Esophagus squamous epithelium (tissue), 5 donors: ENCODE data around the gene NEK4. TPM values are rescaled to one million over a fixed set of nuclear protein-coding genes. Genes with fewer than 3 reads are reported as not detected.

Experiments
- DNase-seq: peaks from one replicate; lab custom pipeline; 2025; lab: John Stamatoyannopoulos, UW
- H3K27ac ChIP-seq, 4 donors: fragments of 200-600 bp; sonication (generic); one replicate each; pipeline ENCODE4 v1.5.1; 2016 to 2019; ENCODE audit warnings: mild to moderate bottlenecking in 1 of 4
- H3K27me3 ChIP-seq, 4 donors: fragments of 200-600 bp; sonication (generic); 1 replicate in 3 of 4; 2 replicates in 1 of 4; pipeline versions ENCODE4 v1.5.1 to v1.6.0; 2017 to 2021; ENCODE audit warnings: antibody characterized with exemption in 1 of 4
- H3K36me3 ChIP-seq, 3 donors: fragments of 200-600 bp; sonication (generic); one replicate each; pipeline ENCODE4 v1.5.1; 2016 to 2019
- H3K4me1 ChIP-seq, 3 donors: fragments of 200-600 bp; sonication (generic); one replicate each; pipeline ENCODE4 v1.5.1; 2017 to 2019
- H3K4me3 ChIP-seq, 4 donors: fragments of 200-600 bp; sonication (generic); 1 replicate in 3 of 4; 2 replicates in 1 of 4; pipeline ENCODE4 v1.5.1; 2016 to 2019; ENCODE audit warnings: mild to moderate bottlenecking in 2 of 4, moderate library complexity in 1 of 4
- H3K9me3 ChIP-seq, 3 donors: fragments of 200-600 bp; sonication (generic); one replicate each; pipeline ENCODE4 v1.5.1; 2016 to 2019
- CTCF ChIP-seq, 6 experiments: fragments of 450-650 bp in 4 of 6; fragments of 200-600 bp in 2 of 6; sonication (generic) in 2 of 6; IDR thresholded peaks; one replicate each; pipeline ENCODE4 v1.5.1; 2016 to 2019; ENCODE audit warnings: antibody characterized with exemption in 6 of 6, mild to moderate bottlenecking in 4 of 6, moderate library complexity in 4 of 6
- POLR2A ChIP-seq, 4 donors: fragments of 450-650 bp; IDR thresholded peaks; one replicate each; pipeline ENCODE4 v1.6.1; 2017; ENCODE audit warnings: antibody characterized with exemption in 4 of 4, mild to moderate bottlenecking in 4 of 4, moderate library complexity in 3 of 4
- WGBS, 2 donors: methylation state at CpG; one replicate each; pipeline ENCODE4 v1.1.5; 2018; 5-methylcytosine and 5-hydroxymethylcytosine counted together
- intact Hi-C: fragments of 100-400 bp; cut with DNase I; formaldehyde crosslinking; loops from one replicate; pipeline ENCODE4 v1.15.0; 2022
- total RNA-seq, 4 donors: library from RNA; depleted of rRNA; stranded (reverse); fragments of >200 nt; gene quantifications; one replicate each; pipeline ENCODE4 v1.1.0, GENCODE V29; 2016
- donor health status: DM: yes; HTN: yes; CAD: no.

Gene NEK4
- total RNA-seq, 4 donors from 2014 or later, result 8.0 to 16.6 (median 14.6) TPM

- Histone ChIP-seq H3K27me3 (no peaks in the 10 kb centered on the region), H3K36me3 (peaks cover 0 to 30% (median 0%) of the 10 kb centered on the region in 3 donors), H3K9me3 (no peaks in the 10 kb centered on the region), H3K4me3 (peak overlapping the region; percentile 75 to 91 (median 80)), H3K4me1 (peaks cover 19 to 48% (median 24%) of the 10 kb centered on the region in 3 donors), H3K27ac (peak overlapping the region; percentile 84 to 96 (median 89))
- DNase-seq, result no peak
- WGBS, 2 donors, result 1 to 7% methylated on average over 4 to 14 of the region's 22 CpGs
- intact Hi-C loops, result no loop called here
- no peak for TF ChIP-seq CTCF (IDR thresholded peaks at IDR 0.05)
- no peak for TF ChIP-seq POLR2A (IDR thresholded peaks at IDR 0.05)
Observed at GRCh38 chr3:52704611-52705437, 65.9 kb downstream of the NEK4 start.

DNA sequence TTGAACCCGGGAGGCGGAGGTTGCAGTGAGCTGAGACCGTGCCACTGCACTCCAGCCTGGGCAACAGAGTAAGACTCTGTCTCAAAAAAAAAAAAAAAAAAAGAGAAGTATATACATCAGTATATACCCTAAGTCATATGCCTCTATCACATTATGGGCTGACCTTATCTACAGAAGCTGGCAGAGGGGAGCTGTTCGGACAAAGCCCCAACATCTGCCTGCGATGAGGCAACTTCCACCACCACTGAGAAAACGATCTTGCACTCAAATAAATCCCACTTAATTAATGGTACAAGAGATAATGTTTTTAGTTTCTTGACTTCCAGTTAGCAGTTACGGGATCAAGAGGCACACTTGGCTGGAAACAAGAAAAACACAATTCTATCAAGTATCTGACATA, 67.4 kb downstream of the NEK4 start:
- intact Hi-C loops, result no loop called here

GRCh38 chr3:52697632-52697965, 73.1 kb downstream of the NEK4 start:
- Histone ChIP-seq H3K4me3 (no peak overlapping the region), H3K36me3 (peaks cover 15 to 74% (median 29%) of the 10 kb centered on the region in 3 donors), H3K4me1 (no peaks in the 10 kb centered on the region), H3K27me3 (no peaks in the 10 kb centered on the region), H3K9me3 (no peaks in the 10 kb centered on the region), H3K27ac (no peak overlapping the region)
- TF ChIP-seq POLR2A (IDR thresholded peaks at IDR 0.05), result no peak
- TF ChIP-seq CTCF (IDR thresholded peaks at IDR 0.05), result no peak
- no peak for DNase-seq
- intact Hi-C loops, result no loop called here
- 91 to 93% methylated on average over 3 to 4 of the region's 4 CpGs for WGBS, 2 donors

More for the DNA sequence above, 67.4 kb downstream of the NEK4 start:
- no peak for TF ChIP-seq POLR2A (IDR thresholded peaks at IDR 0.05)
- H3K4me3 ChIP-seq, result no peak overlapping the region
- no peaks in the 10 kb centered on the region for H3K9me3 ChIP-seq
- WGBS, 2 donors, result 74 to 84% methylated on average over 4 to 7 of the region's 7 CpGs
- H3K27ac ChIP-seq, result no peak overlapping the region
- no peaks in the 10 kb centered on the region for H3K27me3 ChIP-seq
- H3K36me3 ChIP-seq, result peaks cover 0 to 27% (median 0%) of the 10 kb centered on the region in 3 donors
- DNase-seq, result no peak
- peaks cover 19 to 48% (median 24%) of the 10 kb centered on the region in 3 donors for H3K4me1 ChIP-seq

DNA sequence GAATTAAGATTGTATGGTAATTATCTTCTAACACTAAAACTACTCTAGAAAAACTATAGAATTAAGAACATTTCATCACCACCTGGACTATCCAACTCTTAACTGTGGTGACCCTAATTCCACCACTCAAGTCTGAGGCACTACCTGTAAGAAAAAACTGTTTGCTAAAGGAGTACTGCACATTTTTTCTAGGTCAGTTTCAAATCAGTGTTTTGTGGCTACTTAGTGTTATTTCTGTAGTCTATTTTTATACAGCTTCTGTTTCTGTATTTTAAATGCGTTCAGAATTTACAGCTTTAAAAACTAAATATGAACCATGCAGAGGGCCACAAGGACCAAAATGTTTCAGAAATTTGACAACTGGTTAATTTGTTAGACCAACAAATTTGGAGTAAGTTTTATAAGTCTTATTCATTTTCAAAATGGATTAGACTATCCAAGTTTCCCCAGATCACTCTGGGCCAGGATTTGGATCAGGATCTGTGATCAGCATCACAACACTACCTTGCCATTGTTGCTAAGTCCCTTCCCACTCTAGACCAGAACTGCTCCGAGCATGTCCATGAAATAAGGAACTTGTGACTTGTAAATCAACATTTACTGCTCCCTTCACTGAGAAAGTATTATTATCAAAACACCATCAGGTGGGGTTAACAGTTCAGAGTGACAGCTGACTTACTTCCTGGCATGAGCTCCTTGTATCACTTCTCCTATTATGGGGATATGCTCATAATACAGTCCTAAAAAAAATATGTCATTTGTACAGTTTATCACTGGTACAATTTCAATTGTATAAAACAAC, 73.7 kb downstream of the NEK4 start:
- Histone ChIP-seq H3K27ac (no peak overlapping the region), H3K27me3 (no peaks in the 10 kb centered on the region), H3K4me1 (no peaks in the 10 kb centered on the region), H3K9me3 (no peaks in the 10 kb centered on the region), H3K36me3 (peaks cover 21 to 80% (median 34%) of the 10 kb centered on the region in 3 donors), H3K4me3 (no peak overlapping the region)
- 79 to 90% methylated on average over 2 of the region's 2 CpGs for WGBS, 2 donors
- no peak for DNase-seq
- intact Hi-C loops, result no loop called here
- TF ChIP-seq POLR2A (IDR thresholded peaks at IDR 0.05) (no peak), CTCF (IDR thresholded peaks at IDR 0.05) (no peak)

DNA sequence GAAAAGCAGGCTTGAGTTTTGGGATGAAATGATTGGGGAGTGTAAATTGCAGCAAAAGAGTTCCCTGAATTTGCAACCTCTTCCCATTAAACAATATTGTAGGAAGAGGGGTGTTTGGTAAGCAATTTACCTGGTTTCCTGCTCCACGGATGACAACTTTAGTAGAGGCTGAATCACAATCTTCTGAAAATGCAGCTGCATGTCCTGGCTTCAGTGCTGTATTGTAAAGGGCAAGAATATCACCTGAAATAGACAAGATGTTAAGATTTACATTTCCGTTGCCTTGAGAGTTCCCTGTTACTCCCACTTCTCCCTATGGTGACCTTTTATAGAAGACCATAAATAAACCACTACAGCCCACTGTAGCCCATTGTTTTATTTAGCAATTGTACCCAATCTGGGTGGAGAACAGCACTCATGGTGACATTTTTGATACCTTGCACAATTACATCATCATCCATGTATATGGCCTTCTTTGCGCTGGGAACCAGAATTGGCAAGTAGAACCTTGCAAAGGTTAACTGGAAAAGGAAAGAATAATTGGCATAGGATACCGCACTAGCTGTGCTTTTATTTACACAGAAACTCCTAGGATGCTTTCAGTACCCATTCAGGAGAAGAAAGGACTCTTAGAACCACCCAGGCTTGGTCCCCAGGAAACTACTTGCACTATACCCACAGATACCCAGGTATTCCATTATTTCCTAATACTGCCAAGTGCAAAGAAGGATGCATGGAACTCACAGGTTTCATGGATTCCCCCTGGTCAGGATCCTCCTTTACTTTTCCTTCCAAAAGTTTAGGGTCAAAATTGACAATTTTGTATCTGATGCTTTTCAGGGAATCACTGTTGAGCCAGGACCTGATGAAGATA, 74.7 kb downstream of the NEK4 start:
- Histone ChIP-seq H3K27me3 (no peaks in the 10 kb centered on the region), H3K36me3 (peaks cover 25 to 90% (median 43%) of the 10 kb centered on the region in 3 donors), H3K4me1 (no peaks in the 10 kb centered on the region), H3K4me3 (no peak overlapping the region), H3K9me3 (no peaks in the 10 kb centered on the region), H3K27ac (no peak overlapping the region)
- intact Hi-C loops, result no loop called here
- no peak for DNase-seq
- WGBS, 2 donors, result 68 to 73% methylated on average over 4 of the region's 4 CpGs
- TF ChIP-seq POLR2A (IDR thresholded peaks at IDR 0.05), result no peak
- TF ChIP-seq CTCF (IDR thresholded peaks at IDR 0.05), result no peak
